DMS114 treated with DMSO at 0.1 percent for 48 hours (cell line): ENCODE measurements around the gene ESRRB.

Experiments
- DNase-seq: peaks from one replicate; lab custom pipeline; 2025; ENCODE audit not compliant: unreplicated experiment; lab: John Stamatoyannopoulos, UW

ESRRB gene

GRCh38 chr14:76491172-76491930, 115.4 kb downstream of the ESRRB start:
- no peak for DNase-seq

- no peak for DNase-seq
Measured at GRCh38 chr14:76495983-76496382, 120.0 kb downstream of the ESRRB start.

GRCh38 chr14:76496595-76496994, 120.7 kb downstream of the ESRRB start:
- no peak for DNase-seq

- no peak for DNase-seq
Measured at GRCh38 chr14:76497550-76498462, 121.9 kb downstream of the ESRRB start.

- DNase-seq: no peak
Measured at GRCh38 chr14:76498463-76498935, 122.6 kb downstream of the ESRRB start.

GRCh38 chr14:76498976-76499375, 123.0 kb downstream of the ESRRB start:
- DNase-seq: no peak

GRCh38 chr14:76499399-76499798, 123.5 kb downstream of the ESRRB start:
- no peak for DNase-seq

- no peak for DNase-seq
Measured at GRCh38 chr14:76500011-76500410, 124.1 kb downstream of the ESRRB start.

GRCh38 chr14:76500480-76500879, 124.5 kb downstream of the ESRRB start:
- no peak for DNase-seq

GRCh38 chr14:76501156-76501720, 125.3 kb downstream of the ESRRB start:
- DNase-seq: no peak

- no peak for DNase-seq
Measured at GRCh38 chr14:76502219-76502618, 126.3 kb downstream of the ESRRB start.

- no peak for DNase-seq
Measured at GRCh38 chr14:76502638-76503037, 126.7 kb downstream of the ESRRB start.

GRCh38 chr14:76509311-76509710, 133.4 kb downstream of the ESRRB start:
- DNase-seq: no peak

GRCh38 chr14:76510181-76510580, 134.2 kb downstream of the ESRRB start:
- DNase-seq: no peak

- no peak for DNase-seq
Measured at GRCh38 chr14:76514213-76514998, 138.5 kb downstream of the ESRRB start.

GRCh38 chr14:76516884-76517283, 140.9 kb downstream of the ESRRB start:
- no peak for DNase-seq

- DNase-seq: no peak
Measured at GRCh38 chr14:76518366-76518765, 142.4 kb downstream of the ESRRB start.

GRCh38 chr14:76525106-76525821, 149.3 kb downstream of the ESRRB start:
- DNase-seq: no peak

GRCh38 chr14:76531085-76531484, 155.1 kb downstream of the ESRRB start:
- DNase-seq: no peak

GRCh38 chr14:76531821-76532318, 155.9 kb downstream of the ESRRB start:
- DNase-seq: no peak
